GM19455 (cell line): Measurements from ENCODE around the gene FUT7.

ENCODE experiments used
- ATAC-seq: cut with Tn5 transposase; IDR thresholded peaks from one replicate; pipeline ENCODE4 v1.9.1; 2021; ENCODE audit not compliant: unreplicated experiment

Gene FUT7

GRCh38 chr9:137031904-137032640, at the start of gene FUT7:
TSS of gene FUT7 (minus strand) at chr9:137032088. CDS start at chr9:137031991, 97 bp downstream.
- no peak for ATAC-seq

GRCh38 chr9:137080260-137081122, 48.6 kb upstream of the FUT7 start:
- no peak for ATAC-seq

- no peak for ATAC-seq
Measured at GRCh38 chr9:137079401-137079787, 47.5 kb upstream of the FUT7 start.

- ATAC-seq = no peak
Measured at GRCh38 chr9:137078701-137079400, 47.0 kb upstream of the FUT7 start.

GRCh38 chr9:137077758-137078693, 46.1 kb upstream of the FUT7 start:
- ATAC-seq = peak; percentile 23

- ATAC-seq = peak; percentile 48
Measured at GRCh38 chr9:137077010-137077747, 45.3 kb upstream of the FUT7 start, which contains the start of gene UAP1L1. TSS of gene UAP1L1 (plus strand) at chr9:137077517. CDS start at chr9:137077533, 16 bp downstream.

GRCh38 chr9:137076636-137077009, 44.7 kb upstream of the FUT7 start:
- no peak for ATAC-seq

GRCh38 chr9:137075275-137075775, 43.4 kb upstream of the FUT7 start:
- no peak for ATAC-seq

- no peak for ATAC-seq
Measured at GRCh38 chr9:137074657-137075274, 42.9 kb upstream of the FUT7 start.

- no peak for ATAC-seq
Measured at GRCh38 chr9:137073992-137074399, 42.1 kb upstream of the FUT7 start.

GRCh38 chr9:137071282-137071681, 39.4 kb upstream of the FUT7 start:
- ATAC-seq = no peak

- no peak for ATAC-seq
Measured at GRCh38 chr9:137070906-137071275, 39.0 kb upstream of the FUT7 start.

- peak; percentile 66 for ATAC-seq
Measured at GRCh38 chr9:137070201-137070905, 38.5 kb upstream of the FUT7 start, which contains the start of gene SAPCD2. TSS of gene SAPCD2 (minus strand) at chr9:137070557. CDS start at chr9:137070460, 97 bp downstream.

GRCh38 chr9:137069508-137070091, 37.7 kb upstream of the FUT7 start:
- no peak for ATAC-seq

GRCh38 chr9:137068539-137069507, 36.9 kb upstream of the FUT7 start:
- no peak for ATAC-seq

- no peak for ATAC-seq
Measured at GRCh38 chr9:137067860-137068538, 36.1 kb upstream of the FUT7 start.
